IMR-90 (cell line): ENCODE data around the gene RCE1. TPM values are rescaled to one million over a fixed set of nuclear protein-coding genes. Genes with fewer than 3 reads are reported as not detected.

ENCODE experiments used
- ATAC-seq: fragments of 200-7000 bp; cut with Tn5 transposase; 2 replicates; pipeline ENCODE4 v1.9.1; 2020; ENCODE audit warnings: low read depth, mild to moderate bottlenecking, moderate library complexity
- BruUV-seq: library from RNA; stranded (reverse); fragments of 400-500 nt; replicated peaks from 2 replicates; lab custom pipeline; 2021; lab: Mats Ljungman, UMichigan
- CTCF ChIA-PET: fragments of 300-600 bp; formaldehyde crosslinking; extraction: SDS; loops from one replicate; lab custom pipeline; 2021; ENCODE audit warnings: antibody characterized with exemption; lab: Yijun Ruan, JAX
- POLR2A ChIA-PET: fragments of 300-600 bp; sonication (Branson Sonifier 250); formaldehyde crosslinking; loops from one replicate; lab custom pipeline; 2022; ENCODE audit warnings: antibody characterized with exemption; ENCODE audit not compliant: unreplicated experiment; lab: Charles Lee
- DNase-seq: peaks from one replicate; pipeline ENCODE4 v3.0.0; 2013
- H2AFZ ChIP-seq: replicated peaks from 2 replicates; pipeline ENCODE3; 2013; ENCODE audit warnings: low read length, mild to moderate bottlenecking; ENCODE audit not compliant: poor library complexity
- H2AK5ac ChIP-seq: 2 replicates; pipeline ENCODE4 v1.6.1; 2013; ENCODE audit warnings: low read depth, low read length, inconsistent platforms
- H2AK9ac ChIP-seq: replicated peaks from 2 replicates; pipeline ENCODE3; 2013; ENCODE audit warnings: mild to moderate bottlenecking, low read depth, low read length, moderate library complexity; ENCODE audit not compliant: poor library complexity
- H2BK120ac ChIP-seq: 2 replicates; pipeline ENCODE4 v1.6.1; 2013; ENCODE audit warnings: low read depth, low read length, inconsistent platforms
- H2BK15ac ChIP-seq: 3 replicates; pipeline ENCODE4 v1.6.1; 2013; ENCODE audit warnings: low read depth, low read length, inconsistent platforms
- H2BK20ac ChIP-seq: 2 replicates; pipeline ENCODE4 v1.6.1; 2013; ENCODE audit warnings: low read depth, mild to moderate bottlenecking, inconsistent platforms, low read length, moderate library complexity
- H2BK5ac ChIP-seq: 2 replicates; pipeline ENCODE4 v1.6.1; 2013; ENCODE audit warnings: mild to moderate bottlenecking, low read depth, low read length, inconsistent platforms; ENCODE audit not compliant: poor library complexity, severe bottlenecking
- H3K14ac ChIP-seq: replicated peaks from 2 replicates; pipeline ENCODE4 v1.6.1; 2013; ENCODE audit warnings: low read depth, low read length, inconsistent platforms
- H3K18ac ChIP-seq: 2 replicates; pipeline ENCODE4 v1.6.1; 2013; ENCODE audit warnings: low read depth, low read length, control low read depth
- H3K23ac ChIP-seq: 2 replicates; pipeline ENCODE4 v1.6.1; 2013; ENCODE audit warnings: low read depth, low read length, inconsistent platforms
- H3K27ac ChIP-seq: 2 replicates; pipeline ENCODE4 v1.5.1; 2013; ENCODE audit warnings: mild to moderate bottlenecking, control low read depth, low read length; ENCODE audit not compliant: insufficient read depth
- H3K27me3 ChIP-seq: 2 replicates; pipeline ENCODE4 v1.6.1; 2013; ENCODE audit warnings: low read length; ENCODE audit not compliant: control insufficient read depth, insufficient read depth
- H3K36me3 ChIP-seq: 2 replicates; pipeline ENCODE4 v1.6.1; 2013; ENCODE audit warnings: low read length, mixed read lengths; ENCODE audit not compliant: control insufficient read depth, insufficient read depth
- H3K4ac ChIP-seq: 2 replicates; pipeline ENCODE4 v1.6.1; 2013; ENCODE audit warnings: low read depth, low read length, inconsistent platforms
- H3K4me1 ChIP-seq: 2 replicates; pipeline ENCODE4 v1.6.1; 2013; ENCODE audit warnings: low read length, mixed read lengths; ENCODE audit not compliant: control insufficient read depth, insufficient read depth
- H3K4me2 ChIP-seq: 2 replicates; pipeline ENCODE4 v1.6.1; 2013; ENCODE audit warnings: low read depth, mild to moderate bottlenecking, control low read depth, low read length, moderate library complexity
- H3K4me3 ChIP-seq: 2 replicates; pipeline ENCODE4 v1.5.1; 2013; ENCODE audit warnings: low read depth, mild to moderate bottlenecking, control low read depth, low read length, moderate library complexity; ENCODE audit not compliant: insufficient read depth
- H3K56ac ChIP-seq: 2 replicates; pipeline ENCODE4 v1.6.1; 2013; ENCODE audit warnings: low read length, inconsistent platforms; ENCODE audit not compliant: insufficient read depth; ENCODE audit errors: extremely low read depth
- H3K79me1 ChIP-seq, 2 experiments: 2 replicates each; pipeline ENCODE4 v1.6.1; 2013; ENCODE audit warnings: low read length in 2 of 2, inconsistent platforms in 1 of 2, low read depth in 1 of 2
- H3K9ac ChIP-seq: 2 replicates; pipeline ENCODE4 v1.6.1; 2013; ENCODE audit warnings: low read depth, low read length, control low read depth
- H3K9me1 ChIP-seq: 2 replicates; pipeline ENCODE4 v1.6.1; 2013; ENCODE audit warnings: low read length, inconsistent platforms; ENCODE audit not compliant: insufficient read depth
- H3K9me3 ChIP-seq: 2 replicates; pipeline ENCODE4 v1.6.1; 2013; ENCODE audit warnings: low read length; ENCODE audit not compliant: control insufficient read depth, insufficient read depth
- H4K20me1 ChIP-seq: 2 replicates; pipeline ENCODE4 v1.6.1; 2013; ENCODE audit warnings: low read length, inconsistent platforms; ENCODE audit not compliant: insufficient read depth
- H4K5ac ChIP-seq: 2 replicates; pipeline ENCODE4 v1.6.1; 2013; ENCODE audit warnings: mild to moderate bottlenecking, low read depth, low read length, control low read depth
- H4K8ac ChIP-seq, 2 experiments: 2 replicates each; pipeline ENCODE4 v1.6.1; 2013; ENCODE audit warnings: low read depth in 2 of 2, low read length in 2 of 2, control low read depth in 1 of 2, inconsistent platforms in 1 of 2
- H4K91ac ChIP-seq: 2 replicates; pipeline ENCODE4 v1.6.1; 2013; ENCODE audit warnings: low read depth, low read length, inconsistent platforms; ENCODE audit not compliant: insufficient read depth
- BHLHE40 ChIP-seq: fragments of 150-350 bp; IDR thresholded peaks from 2 replicates; pipeline ENCODE4 v1.6.1; 2016; ENCODE audit warnings: mild to moderate bottlenecking, low read depth, low read length
- CEBPB ChIP-seq: IDR thresholded peaks from 2 replicates; pipeline ENCODE4 v1.6.1; 2012; ENCODE audit warnings: low read depth, low read length, improper control_type of control experiment
- FOS ChIP-seq: fragments of 150-350 bp; IDR thresholded peaks from 2 replicates; pipeline ENCODE4 v1.6.1; 2016; ENCODE audit warnings: low read depth, low read length
- MAFK ChIP-seq: IDR thresholded peaks from 2 replicates; pipeline ENCODE4 v1.6.1; 2012; ENCODE audit warnings: low read depth, low read length, improper control_type of control experiment
- MAZ ChIP-seq: IDR thresholded peaks from 2 replicates; pipeline ENCODE4 v1.6.1; 2012; ENCODE audit warnings: low read depth, mild to moderate bottlenecking, low read length, improper control_type of control experiment, moderate library complexity, borderline replicate concordance
- MXI1 ChIP-seq: IDR thresholded peaks from 2 replicates; pipeline ENCODE4 v1.6.1; 2012; ENCODE audit warnings: low read depth, mild to moderate bottlenecking, low read length, moderate library complexity, borderline replicate concordance
- NFE2L2 ChIP-seq: fragments of 150-350 bp; IDR thresholded peaks from 2 replicates; pipeline ENCODE4 v1.6.1; 2016; ENCODE audit warnings: low read depth, mild to moderate bottlenecking, low read length
- RAD21 ChIP-seq: IDR thresholded peaks from 2 replicates; pipeline ENCODE4 v1.6.1; 2012; ENCODE audit warnings: low read length, improper control_type of control experiment
- RCOR1 ChIP-seq: IDR thresholded peaks from 2 replicates; pipeline ENCODE4 v1.6.1; 2012; ENCODE audit warnings: mild to moderate bottlenecking, low read length, improper control_type of control experiment; ENCODE audit not compliant: insufficient replicate concordance
- WGBS, 2 experiments: methylation state at CpG; one replicate each; pipeline versions ENCODE4 v1.1.5 to v1.1.7; 2013; ENCODE audit warnings: missing lambda C conversion rate in 2 of 2; ENCODE audit not compliant: insufficient read length in 1 of 2; ENCODE audit errors: extremely low coverage in 2 of 2; 5-methylcytosine and 5-hydroxymethylcytosine counted together
- dilution Hi-C: fragments of 300-500 bp; cut with HindIII; formaldehyde crosslinking; loops from one replicate; pipeline ENCODE4 v1.14.3; 2018; ENCODE audit warnings: low sequenced_read_pairs; ENCODE audit not compliant: unreplicated experiment
- in situ Hi-C: fragments of 300-500 bp; cut with MboI; formaldehyde crosslinking; loops from 3 replicates; pipeline ENCODE4 v1.14.3; 2019; ENCODE audit warnings: low sequenced_read_pairs, inconsistent platforms, mixed read lengths
- intact Hi-C: fragments of 100-400 bp; cut with micrococcal nuclease; formaldehyde crosslinking; loops from 2 replicates; pipeline ENCODE4 v1.10.0; 2022
- polyA plus RNA-seq, 3 experiments: library from polyadenylated mRNA; depleted of rRNA; stranded (reverse); fragments of >200 nt; gene quantifications; 2 replicates each; pipeline ENCODE4 v1.2.3, GENCODE V29; 2012; ENCODE audit warnings: low replicate concordance in 1 of 3
- total RNA-seq: library from RNA; depleted of rRNA; stranded (reverse); fragments of >200 nt; gene quantifications from 2 replicates; pipeline ENCODE4 v1.2.3, GENCODE V29; 2012
- TF ChIP-seq, protein P1 (sequence below): conservative IDR thresholded peaks from 2 replicates; pipeline ENCODE4 v1.5.1; 2012; ENCODE audit warnings: mild to moderate bottlenecking, low read depth, low read length, improper control_type of control experiment

The RCE1 gene
- total and polyA plus RNA-seq, 2 of the 4 experiments (the other 2 are of a cell fraction) = 6.6 to 19.4 TPM

DNA sequence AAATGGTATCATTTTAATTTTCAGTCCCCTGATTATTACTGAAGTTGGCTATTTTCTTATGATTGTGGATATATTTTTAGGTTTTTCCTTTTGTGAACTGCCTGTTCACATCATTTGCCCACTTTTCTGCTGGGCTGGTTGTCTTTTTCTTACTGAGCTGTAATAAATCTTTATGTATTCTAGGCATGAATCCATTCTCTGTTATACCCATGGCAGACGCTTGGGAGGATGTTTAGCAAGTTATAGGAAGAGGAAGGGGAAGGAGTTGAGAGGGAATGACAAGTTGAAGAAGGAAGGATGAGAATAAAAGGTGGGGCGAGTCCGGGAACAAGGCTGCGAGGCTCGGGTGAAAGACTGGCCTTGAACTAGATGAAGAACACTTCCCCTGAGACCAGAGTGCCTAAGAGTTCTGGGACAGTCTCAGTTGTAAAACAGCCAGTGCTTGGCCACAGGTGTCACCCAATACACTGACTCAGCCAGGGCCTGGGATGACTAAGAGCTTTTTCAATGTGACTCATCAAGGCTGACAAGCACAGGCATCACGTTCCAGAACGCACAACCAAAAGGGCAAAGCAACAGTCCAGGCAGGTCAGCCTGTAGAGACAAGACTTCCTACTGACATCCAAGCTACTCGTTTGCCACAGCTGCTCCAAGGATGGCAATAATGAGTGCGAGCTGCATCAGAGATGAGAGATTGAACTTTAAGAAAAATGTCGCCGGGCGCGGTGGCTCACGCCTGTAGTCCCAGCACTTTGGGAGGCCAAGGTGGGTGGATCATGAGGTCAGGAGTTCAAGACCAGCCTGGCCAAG, 48.8 kb downstream of the RCE1 start:
- Histone ChIP-seq H4K20me1 (no peaks in the 10 kb centered on the region), H2AK9ac (peak overlapping the region; percentile 87), H3K56ac (no peak overlapping the region), H3K27me3 (no peaks in the 10 kb centered on the region), H2BK20ac (peak overlapping the region; percentile 67), H4K8ac (peak overlapping the region in 1 of 2 experiments; percentile 61; a peak in 1 of 4 replicates), H3K4me1 (peaks cover 10% of the 10 kb centered on the region), H2AFZ (peak overlapping the region; percentile 72), H4K5ac (peak overlapping the region; percentile 23; the same call in 1 of the 2 replicates), H3K79me1 (peaks cover 4 to 5% of the 10 kb centered on the region in 2 experiments; a peak in 2 of 4 replicates), H3K9me1 (peaks cover 2% of the 10 kb centered on the region; the same call in 1 of the 2 replicates), H2BK5ac (peak overlapping the region; percentile 90), H3K23ac (no peak overlapping the region), H2BK15ac (peak overlapping the region; percentile 73; the same call in 1 of the 3 replicates), H3K36me3 (peaks cover 2% of the 10 kb centered on the region; the same call in 1 of the 2 replicates), H3K14ac (peak overlapping the region; percentile 81), H2AK5ac (peak overlapping the region; percentile 32), H4K91ac (peak overlapping the region; percentile 75), H3K4ac (peak overlapping the region; percentile 68; the same call in 1 of the 2 replicates), H3K27ac (peak overlapping the region; percentile 38), H3K18ac (peak overlapping the region; percentile 26; the same call in 1 of the 2 replicates), H3K9ac (no peak overlapping the region), H2BK120ac (peak overlapping the region; percentile 85), H3K9me3 (no peaks in the 10 kb centered on the region), H3K4me3 (no peak overlapping the region), H3K4me2 (peak overlapping the region; percentile 16; the same call in 1 of the 2 replicates)
- dilution Hi-C loops (no loop called here), in situ Hi-C loops (no loop called here), intact Hi-C loops (no loop called here)
- BruUV-seq = TSS peak; percentile 30
- WGBS, 2 experiments = no CpG with 5 or more reads among the region's 14 CpGs
- POLR2A ChIA-PET = no interaction called here
- peak; percentile 99 for DNase-seq
- peak; percentile 25; the same call in 1 of the 2 replicates for TF ChIP-seq CEBPB
- TF ChIP-seq MAZ = no peak
- peak; percentile 98 for TF ChIP-seq BHLHE40
- peak; percentile 95 for TF ChIP-seq NFE2L2
- no peak for TF ChIP-seq MXI1
- peak; percentile 90 for TF ChIP-seq RCOR1
- TF ChIP-seq FOS = peak; percentile 99
- TF ChIP-seq RAD21 = peak; percentile 22; the same call in 1 of the 2 replicates
- TF ChIP-seq, protein P1, sequence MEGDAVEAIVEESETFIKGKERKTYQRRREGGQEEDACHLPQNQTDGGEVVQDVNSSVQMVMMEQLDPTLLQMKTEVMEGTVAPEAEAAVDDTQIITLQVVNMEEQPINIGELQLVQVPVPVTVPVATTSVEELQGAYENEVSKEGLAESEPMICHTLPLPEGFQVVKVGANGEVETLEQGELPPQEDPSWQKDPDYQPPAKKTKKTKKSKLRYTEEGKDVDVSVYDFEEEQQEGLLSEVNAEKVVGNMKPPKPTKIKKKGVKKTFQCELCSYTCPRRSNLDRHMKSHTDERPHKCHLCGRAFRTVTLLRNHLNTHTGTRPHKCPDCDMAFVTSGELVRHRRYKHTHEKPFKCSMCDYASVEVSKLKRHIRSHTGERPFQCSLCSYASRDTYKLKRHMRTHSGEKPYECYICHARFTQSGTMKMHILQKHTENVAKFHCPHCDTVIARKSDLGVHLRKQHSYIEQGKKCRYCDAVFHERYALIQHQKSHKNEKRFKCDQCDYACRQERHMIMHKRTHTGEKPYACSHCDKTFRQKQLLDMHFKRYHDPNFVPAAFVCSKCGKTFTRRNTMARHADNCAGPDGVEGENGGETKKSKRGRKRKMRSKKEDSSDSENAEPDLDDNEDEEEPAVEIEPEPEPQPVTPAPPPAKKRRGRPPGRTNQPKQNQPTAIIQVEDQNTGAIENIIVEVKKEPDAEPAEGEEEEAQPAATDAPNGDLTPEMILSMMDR = no peak
- peak; percentile 74 for TF ChIP-seq MAFK
- peak; percentile 94 for ATAC-seq
- CTCF ChIA-PET = interaction anchor here (1.0 kb wide), 1 partner anchor 9 kb away, joined by 4 read pairs; no protein-coding TSS in a partner anchor
